GM12874 (cell line): Measurements from ENCODE around the gene AGXT2.

Source experiments
- TF ChIP-seq, protein P1 (sequence below): IDR thresholded peaks from 2 replicates; pipeline ENCODE4 v1.5.1; 2011; ENCODE audit warnings: low read depth, mild to moderate bottlenecking, control low read depth, low read length, moderate library complexity; ENCODE audit not compliant: insufficient read depth

The AGXT2 gene

DNA sequence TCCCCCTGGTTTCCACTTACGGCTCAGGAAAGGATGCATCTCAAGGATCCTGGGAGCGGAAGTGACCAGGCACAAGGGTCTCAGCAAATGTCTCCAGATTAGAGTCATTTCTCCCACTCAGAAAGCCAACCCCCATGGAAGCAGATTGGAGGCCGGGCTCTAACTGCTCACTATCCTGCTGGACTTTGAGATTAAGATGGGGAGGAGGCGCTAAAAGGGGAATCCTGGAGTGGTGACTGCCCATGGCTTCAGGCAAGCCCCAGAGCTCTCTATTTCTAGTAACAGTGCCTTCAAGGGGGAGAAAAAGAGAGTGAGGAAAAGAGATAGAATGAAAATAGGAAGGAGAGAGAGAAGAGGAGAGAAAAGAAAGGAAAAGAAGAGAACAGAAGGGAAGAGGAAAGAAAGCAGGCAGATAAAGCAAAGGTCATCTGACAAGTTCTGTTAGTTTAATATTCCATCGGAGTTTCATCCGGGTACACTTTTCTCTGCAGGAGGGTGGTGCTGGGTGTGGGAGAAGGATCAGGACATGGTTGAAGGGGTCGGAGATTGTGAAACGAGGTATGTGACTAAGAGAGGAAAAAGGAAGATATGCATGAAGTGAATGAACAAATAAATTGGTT lies at the start of gene AGXT2:
TSS of gene AGXT2 (minus strand) at position 165 of the 620 bp plus-strand sequence. CDS start at position 108, 57 bp downstream.
- TF ChIP-seq, protein P1, sequence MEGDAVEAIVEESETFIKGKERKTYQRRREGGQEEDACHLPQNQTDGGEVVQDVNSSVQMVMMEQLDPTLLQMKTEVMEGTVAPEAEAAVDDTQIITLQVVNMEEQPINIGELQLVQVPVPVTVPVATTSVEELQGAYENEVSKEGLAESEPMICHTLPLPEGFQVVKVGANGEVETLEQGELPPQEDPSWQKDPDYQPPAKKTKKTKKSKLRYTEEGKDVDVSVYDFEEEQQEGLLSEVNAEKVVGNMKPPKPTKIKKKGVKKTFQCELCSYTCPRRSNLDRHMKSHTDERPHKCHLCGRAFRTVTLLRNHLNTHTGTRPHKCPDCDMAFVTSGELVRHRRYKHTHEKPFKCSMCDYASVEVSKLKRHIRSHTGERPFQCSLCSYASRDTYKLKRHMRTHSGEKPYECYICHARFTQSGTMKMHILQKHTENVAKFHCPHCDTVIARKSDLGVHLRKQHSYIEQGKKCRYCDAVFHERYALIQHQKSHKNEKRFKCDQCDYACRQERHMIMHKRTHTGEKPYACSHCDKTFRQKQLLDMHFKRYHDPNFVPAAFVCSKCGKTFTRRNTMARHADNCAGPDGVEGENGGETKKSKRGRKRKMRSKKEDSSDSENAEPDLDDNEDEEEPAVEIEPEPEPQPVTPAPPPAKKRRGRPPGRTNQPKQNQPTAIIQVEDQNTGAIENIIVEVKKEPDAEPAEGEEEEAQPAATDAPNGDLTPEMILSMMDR: no peak

GRCh38 chr5:35096932-35097331 lies 49.2 kb upstream of the AGXT2 start:
- TF ChIP-seq, protein P1: no peak

GRCh38 chr5:35096216-35096615 lies 48.5 kb upstream of the AGXT2 start:
- TF ChIP-seq, protein P1: no peak

- TF ChIP-seq, protein P1: no peak
These were observed 47.6 kb upstream of the AGXT2 start for GRCh38 chr5:35095366-35095765.

DNA sequence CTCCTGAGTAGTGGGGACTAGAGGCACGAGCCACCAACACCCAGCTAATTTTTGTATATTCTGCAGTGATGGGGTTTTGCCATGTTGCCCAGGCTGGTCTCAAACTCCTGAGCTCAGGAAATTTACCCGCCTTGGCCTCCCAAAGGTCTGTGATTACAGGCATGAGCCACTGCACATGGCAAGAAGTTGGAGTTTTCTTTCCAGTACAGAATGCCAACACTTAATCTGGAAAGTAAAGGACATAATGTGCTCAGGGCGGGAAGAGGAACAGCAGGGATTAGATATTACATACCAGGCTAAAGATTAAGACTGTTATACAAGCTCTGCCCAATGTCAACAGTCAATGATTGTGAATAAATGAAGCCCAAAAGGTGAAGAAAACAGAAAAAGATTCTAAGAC lies 47.2 kb upstream of the AGXT2 start:
- TF ChIP-seq, protein P1: no peak

- TF ChIP-seq, protein P1: no peak
These were observed 45.0 kb upstream of the AGXT2 start for GRCh38 chr5:35092703-35093102.

GRCh38 chr5:35091704-35092103 lies 44.0 kb upstream of the AGXT2 start:
- TF ChIP-seq, protein P1: no peak
